GM19043 (cell line): ENCODE data around the gene GDF10.

Experiments used
- ATAC-seq: cut with Tn5 transposase; IDR thresholded peaks from one replicate; pipeline ENCODE4 v1.9.1; 2021; ENCODE audit warnings: low read depth; ENCODE audit not compliant: unreplicated experiment

The GDF10 gene

GRCh38 chr10:47291682-47292081 lies 8.3 kb upstream of the GDF10 start:
- no peak for ATAC-seq

- ATAC-seq, result no peak
These were observed 5.9 kb upstream of the GDF10 start for GRCh38 chr10:47294057-47294456.

- no peak for ATAC-seq
These were observed 5.5 kb upstream of the GDF10 start for GRCh38 chr10:47294501-47294900.

- no peak for ATAC-seq
These were observed 4.6 kb upstream of the GDF10 start for GRCh38 chr10:47295411-47295810.

- no peak for ATAC-seq
These were observed 3.7 kb upstream of the GDF10 start for GRCh38 chr10:47296156-47296894.

- ATAC-seq, result no peak
These were observed 3.1 kb upstream of the GDF10 start for GRCh38 chr10:47296941-47297340.

GRCh38 chr10:47297866-47298540 lies 2.0 kb upstream of the GDF10 start:
- no peak for ATAC-seq

- ATAC-seq, result no peak
These were observed 1.3 kb upstream of the GDF10 start for GRCh38 chr10:47298715-47299114.

GRCh38 chr10:47300429-47300931 lies 483 bp downstream of the GDF10 start:
- no peak for ATAC-seq

- no peak for ATAC-seq
These were observed 1.8 kb downstream of the GDF10 start for GRCh38 chr10:47301833-47302232.

GRCh38 chr10:47303105-47303504 lies 3.1 kb downstream of the GDF10 start:
- ATAC-seq, result no peak

GRCh38 chr10:47303866-47304265 lies 3.9 kb downstream of the GDF10 start:
- ATAC-seq, result no peak

- ATAC-seq, result no peak
These were observed 5.6 kb downstream of the GDF10 start for GRCh38 chr10:47305566-47305965.

GRCh38 chr10:47306387-47307210 lies 6.6 kb downstream of the GDF10 start:
- ATAC-seq, result no peak

- ATAC-seq, result no peak
These were observed 7.4 kb downstream of the GDF10 start for GRCh38 chr10:47307381-47307780.

- no peak for ATAC-seq
These were observed 8.8 kb downstream of the GDF10 start for GRCh38 chr10:47308775-47309174.

GRCh38 chr10:47309408-47310089 lies 9.6 kb downstream of the GDF10 start:
- no peak for ATAC-seq

- no peak for ATAC-seq
These were observed 10.1 kb downstream of the GDF10 start for GRCh38 chr10:47310090-47310505.

GRCh38 chr10:47311193-47311931 lies 11.4 kb downstream of the GDF10 start:
- ATAC-seq, result no peak
